ENCODE results near the gene TSPAN32.

TSPAN32 gene

GRCh38 chr11:2289859-2290258, 12.0 kb upstream of the TSPAN32 start:
- DNase-seq = no peak

GRCh38 chr11:2290351-2290841, 11.4 kb upstream of the TSPAN32 start:
- no peak for DNase-seq

GRCh38 chr11:2293531-2293971, 8.3 kb upstream of the TSPAN32 start:
- no peak for DNase-seq

GRCh38 chr11:2293984-2294925, 7.6 kb upstream of the TSPAN32 start:
- no peak for DNase-seq

- DNase-seq = no peak
Observed at GRCh38 chr11:2294926-2295290, 6.9 kb upstream of the TSPAN32 start.

GRCh38 chr11:2295971-2296912, 5.6 kb upstream of the TSPAN32 start:
- no peak for DNase-seq

- DNase-seq = no peak
Observed at GRCh38 chr11:2296913-2297622, 4.7 kb upstream of the TSPAN32 start.

- DNase-seq = no peak
Observed at GRCh38 chr11:2297623-2298030, 4.2 kb upstream of the TSPAN32 start.

GRCh38 chr11:2298131-2298794, 3.5 kb upstream of the TSPAN32 start:
- no peak for DNase-seq

- DNase-seq = no peak
Observed at GRCh38 chr11:2298795-2299761, 2.7 kb upstream of the TSPAN32 start.

GRCh38 chr11:2299773-2300172, 2.0 kb upstream of the TSPAN32 start:
- DNase-seq = no peak

- no peak for DNase-seq
Observed at GRCh38 chr11:2300290-2300935, 1.4 kb upstream of the TSPAN32 start.

GRCh38 chr11:2300936-2301630, 730 bp upstream of the TSPAN32 start:
- DNase-seq = no peak

GRCh38 chr11:2302306-2302895, 588 bp downstream of the TSPAN32 start:
- no peak for DNase-seq

GRCh38 chr11:2302896-2303626, 1.2 kb downstream of the TSPAN32 start:
- DNase-seq = no peak

GRCh38 chr11:2303627-2304505, 2.1 kb downstream of the TSPAN32 start:
- DNase-seq = no peak

- DNase-seq = no peak
Observed at GRCh38 chr11:2304506-2305139, 2.8 kb downstream of the TSPAN32 start.
